A673 (cell line): ENCODE data around the gene ACOX3. TPM values are rescaled to one million over a fixed set of nuclear protein-coding genes. Genes with fewer than 3 reads are reported as not detected.
A peak's percentile ranks its signal among the peaks of the same experiment; 100 is the strongest.
"Not testable (repeated sequence)": the region's sequence is repeated elsewhere in the genome, so short reads cannot be mapped to it uniquely, and the experiment has no call there.

Experiments used
- BruUV-seq: library from RNA; stranded (reverse); fragments of 400-500 nt; replicated peaks from 2 replicates; lab custom pipeline; 2021; lab: Mats Ljungman, UMichigan
- CTCF ChIA-PET: fragments of 300-600 bp; sonication (Branson Sonifier 250); formaldehyde crosslinking; loops from one replicate; lab custom pipeline; 2022; ENCODE audit warnings: antibody characterized with exemption; lab: Charles Lee
- POLR2A ChIA-PET: fragments of 300-600 bp; sonication (Branson Sonifier 250); formaldehyde crosslinking; loops from one replicate; lab custom pipeline; 2022; ENCODE audit warnings: antibody characterized with exemption; ENCODE audit not compliant: low non-redundant PET; lab: Charles Lee
- DNase-seq: peaks from one replicate; pipeline ENCODE4 v3.0.0-alpha.2; 2015; ENCODE audit warnings: low spot score
- H3K27ac ChIP-seq: fragments of 200-600 bp; sonication (generic); 2 replicates; pipeline ENCODE4 v1.5.1; 2016; ENCODE audit warnings: mixed run types, low read depth, mild to moderate bottlenecking, mixed read lengths, antibody characterized with exemption, low read length; ENCODE audit not compliant: poor library complexity, severe bottlenecking
- H3K27me3 ChIP-seq: fragments of 200-600 bp; sonication (generic); replicated peaks from 2 replicates; pipeline ENCODE4 v1.6.1; 2017; ENCODE audit warnings: mixed run types, low read depth, mild to moderate bottlenecking, mixed read lengths, antibody characterized with exemption, low read length; ENCODE audit not compliant: insufficient read depth, poor library complexity
- H3K36me3 ChIP-seq: fragments of 200-600 bp; sonication (generic); 2 replicates; pipeline ENCODE4 v1.6.1; 2016; ENCODE audit warnings: mixed run types, mild to moderate bottlenecking, mixed read lengths, antibody characterized with exemption, low read length; ENCODE audit not compliant: insufficient read depth, poor library complexity, severe bottlenecking
- H3K4me1 ChIP-seq: fragments of 200-600 bp; sonication (generic); 2 replicates; pipeline ENCODE4 v1.6.1; 2017; ENCODE audit warnings: mixed run types, mild to moderate bottlenecking, mixed read lengths, antibody characterized with exemption, low read length; ENCODE audit not compliant: insufficient read depth, poor library complexity, severe bottlenecking
- H3K4me3 ChIP-seq: fragments of 200-600 bp; sonication (generic); 2 replicates; pipeline ENCODE4 v1.5.1; 2016; ENCODE audit warnings: low read depth, mixed run types, mild to moderate bottlenecking, mixed read lengths, low read length; ENCODE audit not compliant: poor library complexity, severe bottlenecking
- H3K9me3 ChIP-seq: fragments of 200-600 bp; sonication (generic); 2 replicates; pipeline ENCODE4 v1.6.1; 2016; ENCODE audit warnings: mixed run types, low read depth, mild to moderate bottlenecking, mixed read lengths, antibody characterized with exemption, low read length; ENCODE audit not compliant: poor library complexity, severe bottlenecking
- CTCF ChIP-seq: fragments of 300-800, 200-600 bp; sonication (generic); conservative IDR thresholded peaks from 2 replicates; pipeline ENCODE4 v1.5.1; 2017; ENCODE audit warnings: low read depth, mild to moderate bottlenecking, antibody characterized with exemption, low read length, moderate library complexity, mixed read lengths
- EZH2 ChIP-seq: fragments of 200-600 bp; sonication (generic); IDR thresholded peaks from 2 replicates; pipeline ENCODE4 v1.6.1; 2017; ENCODE audit warnings: borderline replicate concordance, low read depth, mild to moderate bottlenecking, mixed read lengths, antibody characterized with exemption, low read length; ENCODE audit not compliant: poor library complexity, severe bottlenecking
- intact Hi-C: fragments of 100-400 bp; cut with micrococcal nuclease; formaldehyde crosslinking; loops from one replicate; pipeline ENCODE4 v1.10.0; 2022; ENCODE audit not compliant: unreplicated experiment
- total RNA-seq: library from RNA; stranded (reverse); gene quantifications from 2 replicates; pipeline ENCODE4 v1.2.3, GENCODE V29; 2021

Gene ACOX3
- total RNA-seq, 1 experiment from 2014 or later, result 14.3 TPM

DNA sequence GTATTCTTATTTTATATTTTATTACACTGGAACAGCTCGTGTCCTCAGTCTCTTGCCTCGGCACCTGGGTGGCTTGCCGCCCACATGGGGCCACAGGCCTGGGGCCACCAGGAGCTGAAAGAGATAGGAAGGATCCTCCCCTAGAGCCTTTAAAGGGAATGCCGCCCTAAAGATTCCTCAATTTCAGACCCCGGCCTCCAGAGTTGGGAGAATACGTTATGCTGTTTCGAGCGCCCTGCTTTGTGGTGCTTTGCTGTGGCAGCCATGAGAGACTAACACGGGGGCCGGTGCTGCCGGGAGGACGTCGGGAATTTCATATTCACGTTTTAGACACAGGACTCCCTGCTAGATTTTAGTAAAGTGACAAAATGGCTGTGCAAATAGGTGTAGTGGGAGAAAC lies 33.2 kb downstream of the ACOX3 start:
- Histone ChIP-seq H3K9me3 (no peaks in the 10 kb centered on the region), H3K27me3 (no peaks in the 10 kb centered on the region), H3K27ac (no peak overlapping the region), H3K36me3 (no peaks in the 10 kb centered on the region), H3K4me3 (no peak overlapping the region), H3K4me1 (no peaks in the 10 kb centered on the region)
- no TSS peak for BruUV-seq
- intact Hi-C loops, result loop anchor here (10.0 kb wide), 1 partner anchor 133 kb away; no protein-coding TSS in a partner anchor
- ChIA-PET CTCF (interaction anchor here (1.4 kb wide), 1 partner anchor 231 kb away, joined by 3 read pairs; no protein-coding TSS in a partner anchor), POLR2A (no interaction called here)
- DNase-seq, result no peak
- no peak for TF ChIP-seq CTCF
- no peak for TF ChIP-seq EZH2

DNA sequence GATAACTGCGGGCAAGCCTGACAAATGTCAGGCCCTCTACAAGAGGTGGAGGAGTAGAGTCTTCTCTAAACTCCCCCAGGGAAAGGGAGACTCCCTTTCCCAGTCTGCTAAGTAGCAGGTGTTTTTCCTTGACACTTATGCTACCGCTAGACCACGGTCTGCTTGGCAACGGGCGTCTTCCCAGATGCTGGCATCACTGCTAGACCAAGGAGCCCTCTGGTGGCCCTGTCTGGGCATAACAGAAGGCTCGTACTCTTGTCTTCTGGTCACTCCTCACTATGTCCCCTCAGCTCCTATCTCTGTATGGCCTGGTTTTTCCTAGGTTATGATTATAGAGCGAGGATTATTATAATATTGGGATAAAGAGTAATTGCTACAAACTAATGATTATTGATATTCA lies 33.6 kb downstream of the ACOX3 start:
- H3K27me3 ChIP-seq, POLR2A ChIA-PET, H3K4me3 ChIP-seq, H3K9me3 ChIP-seq, H3K36me3 ChIP-seq, BruUV-seq, H3K4me1 ChIP-seq, H3K27ac ChIP-seq: not testable (repeated sequence)
- CTCF ChIA-PET, result interaction anchor here (1.4 kb wide), 1 partner anchor 230 kb away, joined by 3 read pairs; no protein-coding TSS in a partner anchor
- intact Hi-C loops, result loop anchor here (10.0 kb wide), 1 partner anchor 132 kb away; no protein-coding TSS in a partner anchor
- peak; percentile 11 for DNase-seq
- peak; percentile 35 for TF ChIP-seq CTCF

GRCh38 chr4:8405516-8405875 lies 35.0 kb downstream of the ACOX3 start:
- Histone ChIP-seq H3K27me3 (no peaks in the 10 kb centered on the region), H3K36me3 (no peaks in the 10 kb centered on the region), H3K9me3 (no peaks in the 10 kb centered on the region), H3K4me3 (no peak overlapping the region), H3K27ac (no peak overlapping the region), H3K4me1 (no peaks in the 10 kb centered on the region)
- CTCF ChIA-PET, result no interaction called here
- TF ChIP-seq CTCF, result no peak
- TF ChIP-seq EZH2, result no peak
- DNase-seq, result no peak
- intact Hi-C loops, result loop anchor here (10.0 kb wide), 1 partner anchor 131 kb away; no protein-coding TSS in a partner anchor
- POLR2A ChIA-PET, result no interaction called here
- no TSS peak for BruUV-seq
